PC-3 (cell line): ENCODE results near the gene ZNF132. TPM values are rescaled to one million over a fixed set of nuclear protein-coding genes. Genes with fewer than 3 reads are reported as not detected.
"Not testable (repeated sequence)": the region's sequence is repeated elsewhere in the genome, so short reads cannot be mapped to it uniquely, and the experiment has no call there.

Experiments used
- ATAC-seq: fragments of 200-7000 bp; cut with Tn5 transposase; 2 replicates; pipeline ENCODE4 v1.9.1; 2020; ENCODE audit warnings: mild to moderate bottlenecking, moderate library complexity
- BruUV-seq: library from RNA; stranded (reverse); fragments of 400-500 nt; replicated peaks from 2 replicates; lab custom pipeline; 2021; lab: Mats Ljungman, UMichigan
- CTCF ChIA-PET: fragments of 300-600 bp; sonication (Branson Sonifier 250); formaldehyde crosslinking; loops from one replicate; lab custom pipeline; 2022; ENCODE audit warnings: antibody characterized with exemption; lab: Charles Lee
- POLR2A ChIA-PET: fragments of 300-600 bp; sonication (Branson Sonifier 250); formaldehyde crosslinking; loops from one replicate; lab custom pipeline; 2022; ENCODE audit warnings: antibody characterized with exemption; ENCODE audit not compliant: unreplicated experiment; lab: Charles Lee
- DNase-seq: peaks from one replicate; pipeline ENCODE4 v3.0.0-alpha.2; 2015
- H2AFZ ChIP-seq: fragments of 300-600 bp; sonication (generic); 2 replicates; pipeline ENCODE4 v1.6.0; 2016; ENCODE audit warnings: antibody characterized with exemption, low read length
- H3F3A ChIP-seq: fragments of 300-600 bp; sonication (generic); one replicate; pipeline ENCODE4 v1.6.0; 2017; ENCODE audit warnings: antibody characterized with exemption, low read length, control low read depth, mild to moderate bottlenecking; ENCODE audit not compliant: unreplicated experiment
- H3K27ac ChIP-seq: fragments of 300-600 bp; sonication (generic); 2 replicates; pipeline ENCODE4 v1.5.1; 2016; ENCODE audit warnings: mild to moderate bottlenecking, low read length
- H3K27me3 ChIP-seq: fragments of 300-600 bp; sonication (generic); 2 replicates; pipeline ENCODE4 v1.6.1; 2016; ENCODE audit warnings: low read length, mixed read lengths
- H3K36me3 ChIP-seq: fragments of 300-600 bp; sonication (generic); 2 replicates; pipeline ENCODE4 v1.6.1; 2016; ENCODE audit warnings: low read depth, mixed run types, low read length, mixed read lengths
- H3K4me1 ChIP-seq: fragments of 300-600 bp; sonication (generic); 2 replicates; pipeline ENCODE4 v1.5.1; 2016; ENCODE audit warnings: low read length; ENCODE audit not compliant: insufficient read depth
- H3K4me2 ChIP-seq: fragments of 300-600 bp; sonication (generic); 2 replicates; pipeline ENCODE4 v1.6.0; 2016; ENCODE audit warnings: low read length
- H3K4me3 ChIP-seq: fragments of 300-600 bp; sonication (generic); 2 replicates; pipeline ENCODE4 v1.5.1; 2016; ENCODE audit warnings: mild to moderate bottlenecking, low read length, mixed read lengths
- H3K79me2 ChIP-seq: fragments of 300-600 bp; sonication (generic); 2 replicates; pipeline ENCODE4 v1.6.1; 2017; ENCODE audit warnings: low read length, mixed read lengths
- H3K9ac ChIP-seq: fragments of 300-600 bp; sonication (generic); 2 replicates; pipeline ENCODE4 v1.6.0; 2016; ENCODE audit warnings: mild to moderate bottlenecking, low read length
- H3K9me2 ChIP-seq: fragments of 300-600 bp; sonication (generic); replicated peaks from 2 replicates; pipeline ENCODE4 v1.6.1; 2016; ENCODE audit warnings: mixed run types, low read length, mixed read lengths
- H3K9me3 ChIP-seq: fragments of 300-600 bp; sonication (generic); 2 replicates; pipeline ENCODE4 v1.6.1; 2016; ENCODE audit warnings: low read length, mixed read lengths
- H4K20me1 ChIP-seq: fragments of 300-600 bp; sonication (generic); 2 replicates; pipeline ENCODE4 v1.6.1; 2016; ENCODE audit warnings: low read length, mixed read lengths
- CTCF ChIP-seq: fragments of 300-600 bp; sonication (generic); conservative IDR thresholded peaks from 2 replicates; pipeline ENCODE4 v1.5.1; 2017; ENCODE audit warnings: antibody characterized with exemption, low read depth, mild to moderate bottlenecking, low read length
- EZH2 ChIP-seq: fragments of 300-600 bp; sonication (generic); IDR thresholded peaks from one replicate; pipeline ENCODE4 v1.6.1; 2017; ENCODE audit warnings: antibody characterized with exemption, mild to moderate bottlenecking, low read length; ENCODE audit not compliant: unreplicated experiment
- EZH2phosphoT487 ChIP-seq: fragments of 300-600 bp; sonication (generic); IDR thresholded peaks from 2 replicates; pipeline ENCODE4 v1.6.1; 2018; ENCODE audit warnings: mild to moderate bottlenecking, antibody characterized with exemption, low read length, borderline replicate concordance
- intact Hi-C: fragments of 100-400 bp; cut with micrococcal nuclease; formaldehyde crosslinking; loops from 2 replicates; pipeline ENCODE4 v1.9.0; 2023
- total RNA-seq: library from RNA; depleted of rRNA; stranded (reverse); fragments of >200 nt; gene quantifications from 2 replicates; pipeline ENCODE4 v1.2.3, GENCODE V29; 2014

The ZNF132 gene
- total RNA-seq, 1 experiment from 2014 or later: not detected

- H3K9me2 ChIP-seq, H3K79me2 ChIP-seq, intact Hi-C loops, H4K20me1 ChIP-seq, H3K9ac ChIP-seq, ATAC-seq, H3K36me3 ChIP-seq, H3K4me1 ChIP-seq, CTCF ChIA-PET, H3K27me3 ChIP-seq, DNase-seq, POLR2A ChIA-PET, BruUV-seq, H3K4me2 ChIP-seq, H3F3A ChIP-seq, H3K4me3 ChIP-seq, H3K27ac ChIP-seq, H2AFZ ChIP-seq: not testable (repeated sequence)
- 0 out of 2 replicates have a peak, but pooled peaks cover 12% of the 10 kb centered on the region for H3K9me3 ChIP-seq
Observed at GRCh38 chr19:58442986-58443385, 3.0 kb upstream of the ZNF132 start.

DNA sequence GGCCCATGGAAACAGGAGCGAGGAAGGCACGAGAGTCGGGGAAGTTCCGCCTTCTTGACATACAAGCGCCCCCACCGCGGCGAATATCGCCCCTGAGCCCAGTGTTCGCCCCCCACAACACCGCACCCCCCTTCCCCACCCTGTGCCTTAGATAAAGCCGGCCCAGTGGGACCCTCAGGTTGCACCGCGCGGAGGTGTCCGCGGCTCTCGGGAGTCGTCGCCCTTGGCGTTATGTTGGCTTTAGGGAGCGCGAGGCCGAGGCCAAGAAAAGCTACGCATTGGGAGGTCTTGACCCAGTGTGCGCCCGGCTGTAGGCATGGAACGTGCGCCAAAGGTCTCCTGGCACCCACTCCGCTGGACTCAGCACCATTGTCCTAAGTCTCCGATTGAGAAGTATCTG, 603 bp upstream of the ZNF132 start:
- TF ChIP-seq CTCF (no peak), EZH2 (no peak), EZH2phosphoT487 (no peak)
- intact Hi-C loops: no loop called here
- Histone ChIP-seq H3K36me3 (no peaks in the 10 kb centered on the region), H3K27me3 (no peaks in the 10 kb centered on the region), H3K27ac (no peak overlapping the region), H3K4me2 (no peak overlapping the region), H2AFZ (no peak overlapping the region), H3K4me1 (no peaks in the 10 kb centered on the region), H3K4me3 (no peak overlapping the region), H3K9me3 (no peaks in the 10 kb centered on the region), H3F3A (no peaks in the 10 kb centered on the region), H3K9ac (no peak overlapping the region), H4K20me1 (no peaks in the 10 kb centered on the region), H3K79me2 (no peaks in the 10 kb centered on the region), H3K9me2 (no peaks in the 10 kb centered on the region)
- CTCF ChIA-PET: no interaction called here
- ATAC-seq: no peak
- POLR2A ChIA-PET: no interaction called here
- DNase-seq: no peak
- BruUV-seq: no TSS peak

DNA sequence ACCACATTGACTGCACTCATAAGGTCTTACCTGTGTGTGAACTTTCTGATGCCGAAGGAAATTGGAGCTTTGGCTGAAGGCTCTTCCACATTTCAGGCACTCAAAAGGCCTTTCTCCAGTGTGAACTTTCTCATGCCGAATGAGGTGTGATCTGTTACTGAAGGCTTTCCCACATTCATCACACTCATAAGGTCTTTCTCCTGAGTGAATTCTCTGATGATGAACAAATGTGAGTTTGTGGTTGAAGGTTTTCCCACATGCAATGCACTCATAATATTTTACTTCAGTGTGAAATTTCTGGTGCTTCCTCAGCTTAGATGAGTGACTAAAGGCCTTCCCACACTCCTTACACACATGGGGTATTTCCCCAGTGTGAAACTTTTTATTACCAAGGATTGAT, 5.7 kb downstream of the ZNF132 start:
- no peak for DNase-seq
- no peak for ATAC-seq
- TF ChIP-seq CTCF (no peak), EZH2phosphoT487 (no peak), EZH2 (no peak)
- POLR2A ChIA-PET: no interaction called here
- CTCF ChIA-PET: no interaction called here
- intact Hi-C loops: no loop called here
- H3K27me3 ChIP-seq: no peaks in the 10 kb centered on the region
- no peak overlapping the region for H3K27ac ChIP-seq
- H3K9me2 ChIP-seq: no peaks in the 10 kb centered on the region
- H3K4me1 ChIP-seq: no peaks in the 10 kb centered on the region
- H3K4me3 ChIP-seq: no peak overlapping the region
- peaks cover 19% of the 10 kb centered on the region for H3K9me3 ChIP-seq
- no peak overlapping the region for H3K9ac ChIP-seq
- BruUV-seq: no TSS peak
- H3F3A ChIP-seq: no peaks in the 10 kb centered on the region
- H3K79me2 ChIP-seq: no peaks in the 10 kb centered on the region
- H3K4me2 ChIP-seq: no peak overlapping the region
- H3K36me3 ChIP-seq: peaks cover 28% of the 10 kb centered on the region
- H2AFZ ChIP-seq: no peak overlapping the region
- H4K20me1 ChIP-seq: no peaks in the 10 kb centered on the region
